ENCODE measurements around the gene C1R. TPM values are rescaled to one million over a fixed set of nuclear protein-coding genes. Genes with fewer than 3 reads are reported as not detected.

Gene C1R
- total RNA-seq, 1 experiment from 2014 or later: 1.3 TPM

DNA sequence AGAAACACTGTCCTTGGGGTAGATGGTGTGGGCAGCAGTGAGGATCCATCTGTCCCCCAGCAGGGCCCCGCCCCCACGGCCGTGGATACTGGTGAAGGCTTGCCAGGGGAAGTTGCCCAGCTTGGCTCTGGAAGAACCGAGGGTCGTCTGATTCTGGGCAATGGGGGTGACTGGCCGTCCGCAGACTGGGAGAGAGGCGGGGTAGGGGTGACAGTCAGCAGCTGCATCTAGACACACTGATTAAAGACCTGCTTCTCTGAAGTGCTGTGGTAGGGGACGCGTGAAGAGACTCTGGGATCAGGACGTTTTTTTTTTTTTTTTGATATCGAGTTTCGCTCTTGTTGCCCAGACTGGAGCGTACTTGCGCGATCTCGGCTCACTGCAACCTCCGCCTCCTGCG, 4.7 kb upstream of the C1R start:
- ChIA-PET CTCF (no interaction called here), POLR2A (no interaction called here)
- H3K9me3 ChIP-seq (ENCODE audit: control insufficient read depth, insufficient read depth, low read depth, low read length): no peaks in the 10 kb centered on the region
- in situ Hi-C loops (cut with HindIII; ENCODE audit: low pct_unique_long_range_greater_than_20kb, low sequenced_read_pairs) (no loop called here), intact Hi-C loops (cut with micrococcal nuclease; ENCODE audit: unreplicated experiment) (no loop called here)
- no peaks in the 10 kb centered on the region for H3K27me3 ChIP-seq (ENCODE audit: control insufficient read depth, insufficient read depth, low read length)
- ATAC-seq: no peak
- TF ChIP-seq POLR2AphosphoS5 (IDR thresholded peaks at IDR 0.05; ENCODE audit: low read depth, low read length) (no peak), SIN3A (IDR thresholded peaks at IDR 0.05; ENCODE audit: borderline replicate concordance, insufficient read depth, low read depth, low read length) (no peak)
- TF ChIP-seq, protein P1, sequence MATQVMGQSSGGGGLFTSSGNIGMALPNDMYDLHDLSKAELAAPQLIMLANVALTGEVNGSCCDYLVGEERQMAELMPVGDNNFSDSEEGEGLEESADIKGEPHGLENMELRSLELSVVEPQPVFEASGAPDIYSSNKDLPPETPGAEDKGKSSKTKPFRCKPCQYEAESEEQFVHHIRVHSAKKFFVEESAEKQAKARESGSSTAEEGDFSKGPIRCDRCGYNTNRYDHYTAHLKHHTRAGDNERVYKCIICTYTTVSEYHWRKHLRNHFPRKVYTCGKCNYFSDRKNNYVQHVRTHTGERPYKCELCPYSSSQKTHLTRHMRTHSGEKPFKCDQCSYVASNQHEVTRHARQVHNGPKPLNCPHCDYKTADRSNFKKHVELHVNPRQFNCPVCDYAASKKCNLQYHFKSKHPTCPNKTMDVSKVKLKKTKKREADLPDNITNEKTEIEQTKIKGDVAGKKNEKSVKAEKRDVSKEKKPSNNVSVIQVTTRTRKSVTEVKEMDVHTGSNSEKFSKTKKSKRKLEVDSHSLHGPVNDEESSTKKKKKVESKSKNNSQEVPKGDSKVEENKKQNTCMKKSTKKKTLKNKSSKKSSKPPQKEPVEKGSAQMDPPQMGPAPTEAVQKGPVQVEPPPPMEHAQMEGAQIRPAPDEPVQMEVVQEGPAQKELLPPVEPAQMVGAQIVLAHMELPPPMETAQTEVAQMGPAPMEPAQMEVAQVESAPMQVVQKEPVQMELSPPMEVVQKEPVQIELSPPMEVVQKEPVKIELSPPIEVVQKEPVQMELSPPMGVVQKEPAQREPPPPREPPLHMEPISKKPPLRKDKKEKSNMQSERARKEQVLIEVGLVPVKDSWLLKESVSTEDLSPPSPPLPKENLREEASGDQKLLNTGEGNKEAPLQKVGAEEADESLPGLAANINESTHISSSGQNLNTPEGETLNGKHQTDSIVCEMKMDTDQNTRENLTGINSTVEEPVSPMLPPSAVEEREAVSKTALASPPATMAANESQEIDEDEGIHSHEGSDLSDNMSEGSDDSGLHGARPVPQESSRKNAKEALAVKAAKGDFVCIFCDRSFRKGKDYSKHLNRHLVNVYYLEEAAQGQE (IDR thresholded peaks at IDR 0.05; ENCODE audit: insufficient read depth in 1 of 2, low read depth in 2 of 2, low read length in 1 of 2): no peak
- H3K4me1 ChIP-seq (ENCODE audit: control insufficient read depth, insufficient read depth, low read length): no peaks in the 10 kb centered on the region
- H3K27ac ChIP-seq (ENCODE audit: low read length): no peak overlapping the region
- no peak for DNase-seq (ENCODE audit: low read depth, low spot score)
- H3K4me3 ChIP-seq (ENCODE audit: low read depth in 2 of 2, low read length in 2 of 2): no peak overlapping the region
- no TSS peak for BruUV-seq (replicated peaks)
- H3K36me3 ChIP-seq (ENCODE audit: control insufficient read depth, insufficient read depth, low read length): no peaks in the 10 kb centered on the region

DNA sequence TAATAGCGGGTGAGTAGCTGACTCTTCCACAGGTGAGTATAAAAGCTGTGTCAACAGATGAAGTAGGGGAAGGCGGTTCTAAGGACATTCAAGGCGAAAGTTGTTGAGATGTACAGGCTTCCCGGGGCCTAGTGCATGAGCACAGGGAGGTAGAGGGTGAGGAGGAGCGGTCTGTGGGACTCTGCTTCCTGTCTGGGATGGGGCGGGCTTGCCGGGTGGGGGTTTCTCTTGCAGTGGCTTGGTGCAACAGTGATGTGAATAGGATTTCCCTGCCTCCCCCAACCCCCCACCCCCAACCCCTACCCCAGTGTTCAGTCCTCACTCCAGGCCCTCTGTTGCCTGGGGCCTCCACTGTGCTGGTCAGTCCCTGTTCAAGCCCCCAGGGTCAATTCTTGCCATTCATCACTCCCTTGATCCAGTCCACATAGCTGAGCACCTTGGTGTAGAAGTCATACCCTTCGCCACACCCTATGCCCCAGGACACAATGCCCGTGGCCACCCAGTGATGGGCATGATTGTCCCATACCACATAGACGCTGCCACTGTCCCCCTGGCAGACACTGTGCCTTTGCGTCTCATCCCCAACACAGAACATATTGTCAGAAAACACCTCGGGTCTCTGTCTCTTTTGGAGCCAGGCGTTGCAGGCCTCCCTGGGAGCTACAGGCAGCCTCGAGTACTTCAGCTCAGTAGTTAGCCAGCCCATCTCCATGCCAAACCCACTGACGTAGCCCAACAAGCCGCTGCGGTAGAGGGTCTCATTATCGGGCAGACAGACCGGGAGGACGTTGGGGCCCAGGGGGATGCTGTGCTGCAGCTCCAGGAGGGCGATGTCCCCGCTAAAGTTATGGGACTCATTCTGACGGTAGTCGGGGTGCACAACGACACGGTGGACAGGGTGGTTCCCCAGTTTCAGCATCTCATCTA, 4.0 kb upstream of the C1R start:
- in situ Hi-C loops (cut with HindIII; ENCODE audit: low pct_unique_long_range_greater_than_20kb, low sequenced_read_pairs) (no loop called here), intact Hi-C loops (cut with micrococcal nuclease; ENCODE audit: unreplicated experiment) (no loop called here)
- ChIA-PET POLR2A (no interaction called here), CTCF (no interaction called here)
- Histone ChIP-seq H3K4me1 (ENCODE audit: control insufficient read depth, insufficient read depth, low read length) (no peaks in the 10 kb centered on the region), H3K27ac (ENCODE audit: low read length) (no peak overlapping the region), H3K27me3 (ENCODE audit: control insufficient read depth, insufficient read depth, low read length) (no peaks in the 10 kb centered on the region), H3K4me3 (ENCODE audit: low read depth in 2 of 2, low read length in 2 of 2) (no peak overlapping the region), H3K9me3 (ENCODE audit: control insufficient read depth, insufficient read depth, low read depth, low read length) (no peaks in the 10 kb centered on the region), H3K36me3 (ENCODE audit: control insufficient read depth, insufficient read depth, low read length) (no peaks in the 10 kb centered on the region)
- ATAC-seq: no peak
- no peak for DNase-seq (ENCODE audit: low read depth, low spot score)
- no TSS peak for BruUV-seq (replicated peaks)
- TF ChIP-seq POLR2AphosphoS5 (IDR thresholded peaks at IDR 0.05; ENCODE audit: low read depth, low read length): no peak
- no peak for TF ChIP-seq TCF7L2 (IDR thresholded peaks at IDR 0.05; ENCODE audit: low read depth, low read length)
- no peak for TF ChIP-seq SIN3A (IDR thresholded peaks at IDR 0.05; ENCODE audit: borderline replicate concordance, insufficient read depth, low read depth, low read length)
- TF ChIP-seq, protein P1 (IDR thresholded peaks at IDR 0.05; ENCODE audit: insufficient read depth in 1 of 2, low read depth in 2 of 2, low read length in 1 of 2): no peak
- TF ChIP-seq, protein P2, sequence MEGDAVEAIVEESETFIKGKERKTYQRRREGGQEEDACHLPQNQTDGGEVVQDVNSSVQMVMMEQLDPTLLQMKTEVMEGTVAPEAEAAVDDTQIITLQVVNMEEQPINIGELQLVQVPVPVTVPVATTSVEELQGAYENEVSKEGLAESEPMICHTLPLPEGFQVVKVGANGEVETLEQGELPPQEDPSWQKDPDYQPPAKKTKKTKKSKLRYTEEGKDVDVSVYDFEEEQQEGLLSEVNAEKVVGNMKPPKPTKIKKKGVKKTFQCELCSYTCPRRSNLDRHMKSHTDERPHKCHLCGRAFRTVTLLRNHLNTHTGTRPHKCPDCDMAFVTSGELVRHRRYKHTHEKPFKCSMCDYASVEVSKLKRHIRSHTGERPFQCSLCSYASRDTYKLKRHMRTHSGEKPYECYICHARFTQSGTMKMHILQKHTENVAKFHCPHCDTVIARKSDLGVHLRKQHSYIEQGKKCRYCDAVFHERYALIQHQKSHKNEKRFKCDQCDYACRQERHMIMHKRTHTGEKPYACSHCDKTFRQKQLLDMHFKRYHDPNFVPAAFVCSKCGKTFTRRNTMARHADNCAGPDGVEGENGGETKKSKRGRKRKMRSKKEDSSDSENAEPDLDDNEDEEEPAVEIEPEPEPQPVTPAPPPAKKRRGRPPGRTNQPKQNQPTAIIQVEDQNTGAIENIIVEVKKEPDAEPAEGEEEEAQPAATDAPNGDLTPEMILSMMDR (IDR thresholded peaks at IDR 0.05): no peak

Measured in Panc1 (cell line).